Activated naive CD8-positive, alpha-beta T cell (primary cell): Measurements from ENCODE around the gene CCN6.

Experiments
- H3K27ac Mint-ChIP-seq: one replicate; pipeline ENCODE4 v1.8.0; 2021; ENCODE audit warnings: mixed read lengths
- H3K27me3 Mint-ChIP-seq: one replicate; pipeline ENCODE4 v1.8.0; 2021; ENCODE audit warnings: mixed read lengths
- H3K36me3 Mint-ChIP-seq: one replicate; pipeline ENCODE4 v1.8.0; 2021; ENCODE audit warnings: mixed read lengths
- H3K4me1 Mint-ChIP-seq: one replicate; pipeline ENCODE4 v1.8.0; 2021; ENCODE audit warnings: low read depth, mixed read lengths
- H3K4me3 Mint-ChIP-seq: one replicate; pipeline ENCODE4 v1.8.0; 2021; ENCODE audit warnings: mild to moderate bottlenecking, mixed read lengths
- H3K9me3 Mint-ChIP-seq: one replicate; pipeline ENCODE4 v1.8.0; 2021; ENCODE audit warnings: low read depth, mixed read lengths

CCN6 gene

GRCh38 chr6:112021691-112022310, 32.1 kb upstream of the CCN6 start:
- Mint-ChIP-seq H3K4me1 (peaks cover 44% of the 10 kb centered on the region), H3K4me3 (no peak overlapping the region), H3K27ac (no peak overlapping the region)

GRCh38 chr6:112022749-112023148, 31.2 kb upstream of the CCN6 start:
- Mint-ChIP-seq H3K27me3 (no peaks in the 10 kb centered on the region), H3K27ac (peak overlapping the region; percentile 51), H3K4me1 (peaks cover 44% of the 10 kb centered on the region), H3K4me3 (no peak overlapping the region), H3K36me3 (peaks cover 17% of the 10 kb centered on the region), H3K9me3 (peaks cover 11% of the 10 kb centered on the region)

More at GRCh38 chr6:112021691-112022310, 32.1 kb upstream of the CCN6 start:
- Mint-ChIP-seq H3K9me3 (peaks cover 11% of the 10 kb centered on the region), H3K36me3 (peaks cover 15% of the 10 kb centered on the region), H3K27me3 (no peaks in the 10 kb centered on the region)

- H3K9me3 Mint-ChIP-seq: peaks cover 11% of the 10 kb centered on the region
- H3K4me3 Mint-ChIP-seq: no peak overlapping the region
- peaks cover 52% of the 10 kb centered on the region for H3K4me1 Mint-ChIP-seq
- H3K27ac Mint-ChIP-seq: no peak overlapping the region
- H3K27me3 Mint-ChIP-seq: no peaks in the 10 kb centered on the region
- H3K36me3 Mint-ChIP-seq: peaks cover 24% of the 10 kb centered on the region
Observed at GRCh38 chr6:112024464-112024863, 29.4 kb upstream of the CCN6 start.

- Mint-ChIP-seq H3K36me3 (peaks cover 24% of the 10 kb centered on the region), H3K27ac (peak overlapping the region; percentile 97), H3K4me3 (no peak overlapping the region), H3K9me3 (peaks cover 11% of the 10 kb centered on the region), H3K27me3 (no peaks in the 10 kb centered on the region), H3K4me1 (peaks cover 70% of the 10 kb centered on the region)
Observed at GRCh38 chr6:112026933-112027332, 27.0 kb upstream of the CCN6 start.

GRCh38 chr6:112027942-112028674, 25.8 kb upstream of the CCN6 start:
- peak overlapping the region; percentile 74 for H3K4me3 Mint-ChIP-seq

GRCh38 chr6:112029045-112029822, 24.7 kb upstream of the CCN6 start:
- H3K4me1 Mint-ChIP-seq: peaks cover 78% of the 10 kb centered on the region

More at GRCh38 chr6:112027942-112028674, 25.8 kb upstream of the CCN6 start:
- Mint-ChIP-seq H3K27me3 (no peaks in the 10 kb centered on the region), H3K4me1 (peaks cover 69% of the 10 kb centered on the region), H3K27ac (peak overlapping the region; percentile 97), H3K9me3 (peaks cover 11% of the 10 kb centered on the region), H3K36me3 (peaks cover 24% of the 10 kb centered on the region)

GRCh38 chr6:112030206-112030960, 23.5 kb upstream of the CCN6 start:
- Mint-ChIP-seq H3K36me3 (peaks cover 12% of the 10 kb centered on the region), H3K27me3 (no peaks in the 10 kb centered on the region), H3K4me3 (no peak overlapping the region), H3K4me1 (peaks cover 87% of the 10 kb centered on the region), H3K9me3 (no peaks in the 10 kb centered on the region), H3K27ac (peak overlapping the region; percentile 97)

More at GRCh38 chr6:112029045-112029822, 24.7 kb upstream of the CCN6 start:
- H3K36me3 Mint-ChIP-seq: peaks cover 18% of the 10 kb centered on the region
- H3K4me3 Mint-ChIP-seq: peak overlapping the region; percentile 51
- peak overlapping the region; percentile 97 for H3K27ac Mint-ChIP-seq
- H3K27me3 Mint-ChIP-seq: no peaks in the 10 kb centered on the region
- H3K9me3 Mint-ChIP-seq: peaks cover 4% of the 10 kb centered on the region

GRCh38 chr6:112030961-112031660, 22.8 kb upstream of the CCN6 start:
- Mint-ChIP-seq H3K4me3 (no peak overlapping the region), H3K9me3 (no peaks in the 10 kb centered on the region), H3K27me3 (no peaks in the 10 kb centered on the region), H3K36me3 (peaks cover 12% of the 10 kb centered on the region), H3K4me1 (peaks cover 93% of the 10 kb centered on the region), H3K27ac (peak overlapping the region; percentile 97)

GRCh38 chr6:112031960-112032359, 21.9 kb upstream of the CCN6 start:
- H3K27ac Mint-ChIP-seq: no peak overlapping the region
- no peaks in the 10 kb centered on the region for H3K27me3 Mint-ChIP-seq
- H3K9me3 Mint-ChIP-seq: no peaks in the 10 kb centered on the region
- peaks cover 93% of the 10 kb centered on the region for H3K4me1 Mint-ChIP-seq
- no peak overlapping the region for H3K4me3 Mint-ChIP-seq
- H3K36me3 Mint-ChIP-seq: peaks cover 9% of the 10 kb centered on the region

- H3K27ac Mint-ChIP-seq: peak overlapping the region; percentile 16
- H3K4me3 Mint-ChIP-seq: peak overlapping the region; percentile 18
- peaks cover 93% of the 10 kb centered on the region for H3K4me1 Mint-ChIP-seq
- peaks cover 7% of the 10 kb centered on the region for H3K36me3 Mint-ChIP-seq
- no peaks in the 10 kb centered on the region for H3K9me3 Mint-ChIP-seq
- no peaks in the 10 kb centered on the region for H3K27me3 Mint-ChIP-seq
Observed at GRCh38 chr6:112032728-112033127, 21.2 kb upstream of the CCN6 start.

- H3K27me3 Mint-ChIP-seq: no peaks in the 10 kb centered on the region
- H3K9me3 Mint-ChIP-seq: no peaks in the 10 kb centered on the region
- peaks cover 88% of the 10 kb centered on the region for H3K4me1 Mint-ChIP-seq
- peak overlapping the region; percentile 56 for H3K4me3 Mint-ChIP-seq
- peak overlapping the region; percentile 95 for H3K27ac Mint-ChIP-seq
- peaks cover 4% of the 10 kb centered on the region for H3K36me3 Mint-ChIP-seq
Observed at GRCh38 chr6:112033791-112034615, 19.9 kb upstream of the CCN6 start.

- H3K27me3 Mint-ChIP-seq: no peaks in the 10 kb centered on the region
- H3K4me3 Mint-ChIP-seq: peak overlapping the region; percentile 3
- H3K36me3 Mint-ChIP-seq: no peaks in the 10 kb centered on the region
- no peaks in the 10 kb centered on the region for H3K9me3 Mint-ChIP-seq
- peaks cover 88% of the 10 kb centered on the region for H3K4me1 Mint-ChIP-seq
- H3K27ac Mint-ChIP-seq: peak overlapping the region; percentile 95
Observed at GRCh38 chr6:112034616-112034995, 19.3 kb upstream of the CCN6 start.

- Mint-ChIP-seq H3K27me3 (no peaks in the 10 kb centered on the region), H3K36me3 (no peaks in the 10 kb centered on the region), H3K4me3 (peak overlapping the region; percentile 67), H3K4me1 (peaks cover 80% of the 10 kb centered on the region), H3K27ac (peak overlapping the region; percentile 95), H3K9me3 (no peaks in the 10 kb centered on the region)
Observed at GRCh38 chr6:112036088-112036637, 17.7 kb upstream of the CCN6 start.
